SK-N-SH (cell line): Measurements from ENCODE around the gene TFCP2L1.

Source experiments
- NRF1 ChIP-seq: IDR thresholded peaks from 2 replicates; pipeline ENCODE4 v1.6.1; 2012; ENCODE audit warnings: low read depth, mild to moderate bottlenecking, low read length
- REST ChIP-seq: IDR thresholded peaks from 2 replicates; pipeline ENCODE4 v1.6.1; 2012; ENCODE audit warnings: mild to moderate bottlenecking, low read depth, low read length, moderate library complexity
- TCF12 ChIP-seq: IDR thresholded peaks from 2 replicates; pipeline ENCODE4 v1.4.0; 2012
- TF ChIP-seq, protein P1 (sequence below): fragments of 200-600 bp; sonication (generic); IDR thresholded peaks from 2 replicates; pipeline ENCODE4 v1.6.1; 2017; ENCODE audit warnings: antibody characterized with exemption, mild to moderate bottlenecking, moderate library complexity
- TF ChIP-seq, protein P2 (sequence below): IDR thresholded peaks from 2 replicates; pipeline ENCODE4 v1.4.0; 2012; ENCODE audit warnings: low read depth
- TF ChIP-seq, protein P3 (sequence below): IDR thresholded peaks from 2 replicates; pipeline ENCODE4 v1.4.0; 2012; ENCODE audit warnings: low read depth, borderline replicate concordance

DNA sequence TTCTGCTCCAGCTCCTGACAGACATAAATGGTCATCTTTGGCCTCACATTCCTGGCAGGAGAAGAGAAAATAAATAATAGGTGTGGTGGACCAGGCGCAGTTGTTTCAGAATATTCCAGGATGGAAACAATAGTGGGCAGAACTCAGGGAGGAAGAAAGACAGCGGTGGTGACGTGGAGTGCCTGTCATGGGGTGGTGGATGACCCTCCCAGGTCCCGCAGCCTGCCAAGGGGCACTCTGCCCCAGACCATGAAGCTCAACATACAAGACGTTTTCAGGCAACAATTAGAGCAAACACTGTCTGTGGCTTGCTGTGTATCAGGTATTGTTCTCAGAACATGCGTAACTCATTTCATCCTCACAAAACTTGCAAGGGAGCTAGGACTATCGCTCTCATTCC lies 50.9 kb downstream of the TFCP2L1 start:
- TF ChIP-seq, protein P1, sequence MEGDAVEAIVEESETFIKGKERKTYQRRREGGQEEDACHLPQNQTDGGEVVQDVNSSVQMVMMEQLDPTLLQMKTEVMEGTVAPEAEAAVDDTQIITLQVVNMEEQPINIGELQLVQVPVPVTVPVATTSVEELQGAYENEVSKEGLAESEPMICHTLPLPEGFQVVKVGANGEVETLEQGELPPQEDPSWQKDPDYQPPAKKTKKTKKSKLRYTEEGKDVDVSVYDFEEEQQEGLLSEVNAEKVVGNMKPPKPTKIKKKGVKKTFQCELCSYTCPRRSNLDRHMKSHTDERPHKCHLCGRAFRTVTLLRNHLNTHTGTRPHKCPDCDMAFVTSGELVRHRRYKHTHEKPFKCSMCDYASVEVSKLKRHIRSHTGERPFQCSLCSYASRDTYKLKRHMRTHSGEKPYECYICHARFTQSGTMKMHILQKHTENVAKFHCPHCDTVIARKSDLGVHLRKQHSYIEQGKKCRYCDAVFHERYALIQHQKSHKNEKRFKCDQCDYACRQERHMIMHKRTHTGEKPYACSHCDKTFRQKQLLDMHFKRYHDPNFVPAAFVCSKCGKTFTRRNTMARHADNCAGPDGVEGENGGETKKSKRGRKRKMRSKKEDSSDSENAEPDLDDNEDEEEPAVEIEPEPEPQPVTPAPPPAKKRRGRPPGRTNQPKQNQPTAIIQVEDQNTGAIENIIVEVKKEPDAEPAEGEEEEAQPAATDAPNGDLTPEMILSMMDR: no peak
- TF ChIP-seq, protein P2, sequence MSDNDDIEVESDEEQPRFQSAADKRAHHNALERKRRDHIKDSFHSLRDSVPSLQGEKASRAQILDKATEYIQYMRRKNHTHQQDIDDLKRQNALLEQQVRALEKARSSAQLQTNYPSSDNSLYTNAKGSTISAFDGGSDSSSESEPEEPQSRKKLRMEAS: no peak
- TF ChIP-seq NRF1: no peak
- no peak for TF ChIP-seq TCF12
- TF ChIP-seq, protein P3, sequence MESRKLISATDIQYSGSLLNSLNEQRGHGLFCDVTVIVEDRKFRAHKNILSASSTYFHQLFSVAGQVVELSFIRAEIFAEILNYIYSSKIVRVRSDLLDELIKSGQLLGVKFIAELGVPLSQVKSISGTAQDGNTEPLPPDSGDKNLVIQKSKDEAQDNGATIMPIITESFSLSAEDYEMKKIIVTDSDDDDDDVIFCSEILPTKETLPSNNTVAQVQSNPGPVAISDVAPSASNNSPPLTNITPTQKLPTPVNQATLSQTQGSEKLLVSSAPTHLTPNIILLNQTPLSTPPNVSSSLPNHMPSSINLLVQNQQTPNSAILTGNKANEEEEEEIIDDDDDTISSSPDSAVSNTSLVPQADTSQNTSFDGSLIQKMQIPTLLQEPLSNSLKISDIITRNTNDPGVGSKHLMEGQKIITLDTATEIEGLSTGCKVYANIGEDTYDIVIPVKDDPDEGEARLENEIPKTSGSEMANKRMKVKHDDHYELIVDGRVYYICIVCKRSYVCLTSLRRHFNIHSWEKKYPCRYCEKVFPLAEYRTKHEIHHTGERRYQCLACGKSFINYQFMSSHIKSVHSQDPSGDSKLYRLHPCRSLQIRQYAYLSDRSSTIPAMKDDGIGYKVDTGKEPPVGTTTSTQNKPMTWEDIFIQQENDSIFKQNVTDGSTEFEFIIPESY: no peak
- TF ChIP-seq REST: no peak
